Caco-2 (cell line): ENCODE measurements around the gene FRAS1. TPM values are rescaled to one million over a fixed set of nuclear protein-coding genes. Genes with fewer than 3 reads are reported as not detected.

Source experiments
- BruUV-seq: library from RNA; stranded (reverse); fragments of 400-500 nt; replicated peaks from 2 replicates; lab custom pipeline; 2021; lab: Mats Ljungman, UMichigan
- CTCF ChIA-PET: fragments of 300-600 bp; sonication (Branson Sonifier 250); formaldehyde crosslinking; loops from one replicate; lab custom pipeline; 2022; ENCODE audit warnings: antibody characterized with exemption; lab: Charles Lee
- POLR2A ChIA-PET: fragments of 300-600 bp; sonication (Branson Sonifier 250); formaldehyde crosslinking; loops from one replicate; lab custom pipeline; 2022; ENCODE audit warnings: antibody characterized with exemption; lab: Charles Lee
- DNase-seq, 2 experiments: peaks; one replicate each; pipeline versions ENCODE4 v3.0.0 to v3.0.0-alpha.2; 2020 to 2022
- H3K27me3 ChIP-seq: replicated peaks from 2 replicates; pipeline ENCODE4 v1.6.0; 2011; ENCODE audit warnings: low read length; ENCODE audit not compliant: control insufficient read depth, insufficient read depth
- H3K36me3 ChIP-seq: 2 replicates; pipeline ENCODE4 v1.5.1; 2011; ENCODE audit warnings: low read length; ENCODE audit not compliant: control insufficient read depth, insufficient read depth
- H3K4me1 ChIP-seq: fragments of 250-450 bp; sonication (Bioruptor Pico); 2 replicates; pipeline ENCODE4 v1.5.1; 2020; ENCODE audit warnings: mild to moderate bottlenecking
- H3K4me3 ChIP-seq: 2 replicates; pipeline ENCODE4 v1.5.1; 2011; ENCODE audit warnings: low read depth, mild to moderate bottlenecking, control low read depth, low read length
- H3K9me3 ChIP-seq: fragments of 250-450 bp; sonication (Bioruptor Pico); 2 replicates; pipeline ENCODE4 v1.5.1; 2020; ENCODE audit warnings: mild to moderate bottlenecking, moderate library complexity
- H3K27ac Mint-ChIP-seq: one replicate; pipeline ENCODE4 v1.8.0; 2022; ENCODE audit warnings: mixed read lengths; ENCODE audit not compliant: unreplicated experiment
- H3K27me3 Mint-ChIP-seq: one replicate; pipeline ENCODE4 v1.8.0; 2022; ENCODE audit warnings: mixed read lengths; ENCODE audit not compliant: insufficient read depth, unreplicated experiment
- H3K36me3 Mint-ChIP-seq: one replicate; pipeline ENCODE4 v1.8.0; 2022; ENCODE audit warnings: mild to moderate bottlenecking, mixed read lengths; ENCODE audit not compliant: insufficient read depth, unreplicated experiment
- H3K4me1 Mint-ChIP-seq: one replicate; pipeline ENCODE4 v1.8.0; 2022; ENCODE audit warnings: low read depth, mixed read lengths; ENCODE audit not compliant: unreplicated experiment
- H3K4me3 Mint-ChIP-seq: one replicate; pipeline ENCODE4 v1.8.0; 2022; ENCODE audit warnings: mild to moderate bottlenecking, moderate library complexity, mixed read lengths; ENCODE audit not compliant: unreplicated experiment
- H3K9me3 Mint-ChIP-seq: one replicate; pipeline ENCODE4 v1.8.0; 2022; ENCODE audit warnings: mixed read lengths; ENCODE audit not compliant: unreplicated experiment
- CTCF ChIP-seq, 2 experiments: fragments of 200-600 bp in 1 of 2; IDR thresholded peaks; 1 replicate in 1 of 2; 2 replicates in 1 of 2; pipeline versions ENCODE4 v1.5.1 to v1.8.0; 2011 to 2022; ENCODE audit warnings: antibody characterized with exemption in 1 of 2, control low read depth in 1 of 2, inconsistent platforms in 1 of 2, low read depth in 1 of 2, low read length in 1 of 2, mild to moderate bottlenecking in 1 of 2, moderate library complexity in 1 of 2; ENCODE audit not compliant: insufficient read depth in 1 of 2, severe bottlenecking in 1 of 2, unreplicated experiment in 1 of 2
- intact Hi-C: fragments of 100-400 bp; cut with micrococcal nuclease; formaldehyde crosslinking; loops from one replicate; pipeline ENCODE4 v1.10.0; 2022; ENCODE audit not compliant: unreplicated experiment
- total RNA-seq: library from RNA; stranded (reverse); gene quantifications from 2 replicates; pipeline ENCODE4 v1.2.3, GENCODE V29; 2022

The FRAS1 gene
- total RNA-seq, 1 experiment from 2014 or later = 40.8 TPM

- H3K27me3 ChIP-seq = no peaks in the 10 kb centered on the region
- Mint-ChIP-seq H3K36me3 (no peaks in the 10 kb centered on the region), H3K4me3 (no peak overlapping the region), H3K4me1 (no peaks in the 10 kb centered on the region), H3K27ac (no peak overlapping the region), H3K27me3 (no peaks in the 10 kb centered on the region), H3K9me3 (no peaks in the 10 kb centered on the region)
- intact Hi-C loops = no loop called here
- ChIA-PET POLR2A (no interaction called here), CTCF (no interaction called here)
- BruUV-seq = no TSS peak
- no peak overlapping the region for H3K4me3 ChIP-seq
- no peaks in the 10 kb centered on the region for H3K4me1 ChIP-seq
- no peaks in the 10 kb centered on the region for H3K36me3 ChIP-seq
- DNase-seq = no peak
- no peaks in the 10 kb centered on the region for H3K9me3 ChIP-seq
- TF ChIP-seq CTCF (IDR thresholded peaks at IDR 0.05; ENCODE audit: insufficient read depth in 1 of 2, low read depth in 1 of 2, low read length in 1 of 2, severe bottlenecking in 1 of 2, unreplicated experiment in 1 of 2) = no peak
Observed at GRCh38 chr4:78032929-78033328, 24.2 kb upstream of the FRAS1 start.

- no TSS peak for BruUV-seq
- H3K27me3 ChIP-seq = no peaks in the 10 kb centered on the region
- Mint-ChIP-seq H3K9me3 (peaks cover under 1% of the 10 kb centered on the region), H3K36me3 (no peaks in the 10 kb centered on the region), H3K4me3 (no peak overlapping the region), H3K4me1 (no peaks in the 10 kb centered on the region), H3K27me3 (no peaks in the 10 kb centered on the region), H3K27ac (no peak overlapping the region)
- no peak for DNase-seq
- ChIA-PET CTCF (interaction anchor here (0.6 kb wide), 1 partner anchor 40 kb away, joined by 3 read pairs; no protein-coding TSS in a partner anchor), POLR2A (no interaction called here)
- H3K9me3 ChIP-seq = no peaks in the 10 kb centered on the region
- intact Hi-C loops = no loop called here
- TF ChIP-seq CTCF (IDR thresholded peaks at IDR 0.05; ENCODE audit: insufficient read depth in 1 of 2, low read depth in 1 of 2, low read length in 1 of 2, severe bottlenecking in 1 of 2, unreplicated experiment in 1 of 2) = no peak
- H3K36me3 ChIP-seq = no peaks in the 10 kb centered on the region
- H3K4me1 ChIP-seq = no peaks in the 10 kb centered on the region
- H3K4me3 ChIP-seq = no peak overlapping the region
Observed at GRCh38 chr4:78033861-78034260, 23.3 kb upstream of the FRAS1 start.

- H3K4me3 Mint-ChIP-seq = no peak overlapping the region
- BruUV-seq = no TSS peak
- no peak overlapping the region for H3K27ac Mint-ChIP-seq
- peaks cover 17% of the 10 kb centered on the region for H3K9me3 Mint-ChIP-seq
- H3K4me1 ChIP-seq = no peaks in the 10 kb centered on the region
- H3K36me3 Mint-ChIP-seq = no peaks in the 10 kb centered on the region
- no peaks in the 10 kb centered on the region for H3K27me3 ChIP-seq
- ChIA-PET CTCF (no interaction called here), POLR2A (no interaction called here)
- intact Hi-C loops = no loop called here
- peaks cover 5% of the 10 kb centered on the region for H3K27me3 Mint-ChIP-seq
- no peaks in the 10 kb centered on the region for H3K9me3 ChIP-seq
- H3K36me3 ChIP-seq = no peaks in the 10 kb centered on the region
- no peak for DNase-seq
- H3K4me1 Mint-ChIP-seq = no peaks in the 10 kb centered on the region
- TF ChIP-seq CTCF (IDR thresholded peaks at IDR 0.05; ENCODE audit: insufficient read depth in 1 of 2, low read depth in 1 of 2, low read length in 1 of 2, severe bottlenecking in 1 of 2, unreplicated experiment in 1 of 2) = no peak
- H3K4me3 ChIP-seq = no peak overlapping the region
Observed at GRCh38 chr4:78038704-78039103, 18.4 kb upstream of the FRAS1 start.
